Coronary artery (tissue), 2 donors: ENCODE measurements around the gene DDHD1.

ENCODE experiments used
- DNase-seq: peaks from one replicate; pipeline ENCODE4 v3.0.0-alpha.2; 2017; ENCODE audit warnings: low spot score
- H3K27ac ChIP-seq, 2 donors: fragments of 200-600 bp; sonication (generic); one replicate each; pipeline ENCODE4 v1.5.1; 2016 to 2019
- H3K4me3 ChIP-seq: fragments of 200-600 bp; sonication (generic); 2 replicates; pipeline ENCODE4 v1.5.1; 2016; ENCODE audit warnings: mild to moderate bottlenecking, moderate library complexity
- TF ChIP-seq, protein P1 (sequence below): fragments of 200-600 bp; sonication (generic); IDR thresholded peaks from one replicate; pipeline ENCODE4 v1.5.1; 2019; ENCODE audit warnings: antibody characterized with exemption

DDHD1 gene

DNA sequence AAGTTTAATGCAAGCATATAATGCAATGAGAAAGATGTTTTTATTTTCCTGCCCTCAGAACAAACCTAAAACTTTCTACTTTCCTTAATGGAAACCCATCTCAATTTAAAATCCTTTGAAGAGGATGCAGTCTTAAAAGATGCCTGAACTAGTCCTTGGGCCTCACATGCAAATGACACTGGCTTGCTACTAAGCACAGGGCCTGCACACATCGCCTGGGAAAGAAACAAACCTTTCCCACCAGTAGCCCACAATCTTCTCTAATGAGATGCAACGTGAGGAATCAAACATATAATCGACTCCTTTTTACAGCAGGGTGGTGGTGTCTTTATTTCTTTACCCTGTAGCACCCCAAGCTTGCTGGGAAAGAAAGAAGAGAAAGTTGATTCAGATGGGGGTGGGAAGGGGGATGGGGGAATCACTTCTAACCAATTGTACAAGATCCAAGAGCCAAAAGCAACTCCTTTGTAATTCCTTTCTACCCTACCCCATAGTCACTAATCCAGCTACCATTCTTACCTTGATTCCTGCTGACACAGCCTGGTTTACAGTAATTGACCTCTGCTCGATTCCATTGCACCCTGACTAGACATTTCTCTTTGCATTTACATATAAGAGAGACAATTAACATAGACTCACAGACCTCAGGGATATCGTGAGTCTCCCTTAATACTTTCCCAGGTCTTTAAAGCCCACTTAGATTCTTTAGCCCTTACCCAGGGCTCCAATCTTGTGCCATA, 132.8 kb downstream of the DDHD1 start:
- H3K4me3 ChIP-seq, result no peak overlapping the region
- TF ChIP-seq, protein P1, sequence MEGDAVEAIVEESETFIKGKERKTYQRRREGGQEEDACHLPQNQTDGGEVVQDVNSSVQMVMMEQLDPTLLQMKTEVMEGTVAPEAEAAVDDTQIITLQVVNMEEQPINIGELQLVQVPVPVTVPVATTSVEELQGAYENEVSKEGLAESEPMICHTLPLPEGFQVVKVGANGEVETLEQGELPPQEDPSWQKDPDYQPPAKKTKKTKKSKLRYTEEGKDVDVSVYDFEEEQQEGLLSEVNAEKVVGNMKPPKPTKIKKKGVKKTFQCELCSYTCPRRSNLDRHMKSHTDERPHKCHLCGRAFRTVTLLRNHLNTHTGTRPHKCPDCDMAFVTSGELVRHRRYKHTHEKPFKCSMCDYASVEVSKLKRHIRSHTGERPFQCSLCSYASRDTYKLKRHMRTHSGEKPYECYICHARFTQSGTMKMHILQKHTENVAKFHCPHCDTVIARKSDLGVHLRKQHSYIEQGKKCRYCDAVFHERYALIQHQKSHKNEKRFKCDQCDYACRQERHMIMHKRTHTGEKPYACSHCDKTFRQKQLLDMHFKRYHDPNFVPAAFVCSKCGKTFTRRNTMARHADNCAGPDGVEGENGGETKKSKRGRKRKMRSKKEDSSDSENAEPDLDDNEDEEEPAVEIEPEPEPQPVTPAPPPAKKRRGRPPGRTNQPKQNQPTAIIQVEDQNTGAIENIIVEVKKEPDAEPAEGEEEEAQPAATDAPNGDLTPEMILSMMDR, result no peak
- no peak for DNase-seq
- H3K27ac ChIP-seq, result no peak overlapping the region

DNA sequence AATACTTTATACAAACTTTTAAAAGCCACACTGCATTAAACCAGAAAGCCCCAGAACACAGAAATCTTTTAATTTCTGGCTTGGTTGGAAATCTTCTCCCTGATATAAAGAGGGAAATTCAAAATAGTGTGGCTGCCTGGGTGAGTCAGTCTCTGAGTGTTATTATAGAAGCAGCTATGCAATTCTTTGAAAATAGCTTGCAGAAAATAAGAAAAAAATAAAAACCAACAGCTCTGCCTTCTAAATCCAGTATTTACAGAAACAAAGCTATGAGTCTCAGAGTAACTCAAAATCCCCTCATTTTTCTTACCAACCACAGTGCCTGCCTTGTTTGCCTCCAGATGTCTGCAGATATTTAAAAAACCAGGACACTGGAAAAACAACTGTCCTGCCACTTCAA, 133.7 kb downstream of the DDHD1 start:
- TF ChIP-seq, protein P1, result no peak
- DNase-seq, result no peak
- Histone ChIP-seq H3K4me3 (no peak overlapping the region), H3K27ac (no peak overlapping the region)

DNA sequence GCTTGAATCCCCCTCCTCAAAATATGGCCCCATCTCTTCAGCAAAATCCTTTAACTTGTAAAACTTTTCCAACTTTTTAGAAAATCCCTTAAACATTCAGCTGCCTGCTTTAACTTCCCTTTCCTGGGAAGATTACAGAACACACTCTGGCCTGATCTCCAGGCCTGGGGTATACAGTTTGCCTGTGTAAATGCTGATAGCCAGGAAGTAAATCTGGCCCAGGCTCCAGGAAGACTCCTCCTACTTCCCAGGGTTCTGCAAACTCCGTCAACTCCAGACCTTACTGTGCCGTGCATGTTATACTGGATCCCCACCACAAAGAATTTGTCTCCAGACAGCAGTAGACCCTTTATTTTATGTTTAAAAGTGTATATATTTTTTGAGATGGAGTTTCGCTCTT, 135.3 kb downstream of the DDHD1 start:
- TF ChIP-seq, protein P1, result no peak
- H3K27ac ChIP-seq, result no peak overlapping the region

GRCh38 chr14:53016919-53017318, 136.2 kb downstream of the DDHD1 start:
- H3K27ac ChIP-seq, result no peak overlapping the region
- DNase-seq, result no peak
- TF ChIP-seq, protein P1, result no peak

More for the DNA sequence above, 135.3 kb downstream of the DDHD1 start:
- DNase-seq, result no peak
- no peak overlapping the region for H3K4me3 ChIP-seq

GRCh38 chr14:53016491-53016890, 136.6 kb downstream of the DDHD1 start:
- DNase-seq, result no peak
- Histone ChIP-seq H3K27ac (no peak overlapping the region), H3K4me3 (no peak overlapping the region)
- TF ChIP-seq, protein P1, result no peak

More at GRCh38 chr14:53016919-53017318, 136.2 kb downstream of the DDHD1 start:
- H3K4me3 ChIP-seq, result no peak overlapping the region

DNA sequence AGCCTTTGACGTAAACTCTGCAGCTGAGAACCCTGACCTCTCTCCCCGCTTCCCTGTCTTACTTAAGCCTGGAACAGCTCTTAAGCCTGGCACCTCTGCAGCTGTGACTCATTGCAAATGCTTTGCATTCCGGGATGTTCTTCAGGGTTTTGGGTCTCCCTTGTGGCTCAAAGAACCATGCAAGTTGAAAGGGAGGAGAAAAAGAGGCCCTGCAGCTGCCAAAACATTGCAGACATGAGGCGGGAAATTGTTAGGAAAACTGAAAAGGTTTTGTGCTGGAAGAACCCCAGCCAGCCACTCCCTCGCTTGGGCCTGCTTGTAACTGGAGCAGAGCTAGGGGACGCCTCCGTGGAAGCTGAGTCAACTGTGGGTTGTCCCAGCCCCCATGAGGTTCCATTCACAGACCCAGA, 142.1 kb downstream of the DDHD1 start:
- H3K4me3 ChIP-seq, result no peak overlapping the region
- peak; percentile 88 for DNase-seq
- peak overlapping the region; percentile 41 to 81 for H3K27ac ChIP-seq
- TF ChIP-seq, protein P1, result no peak
